HG03108 (cell line): Measurements from ENCODE around the gene SLAMF8.

ENCODE experiments used
- ATAC-seq: cut with Tn5 transposase; IDR thresholded peaks from one replicate; pipeline ENCODE4 v1.9.1; 2021; ENCODE audit warnings: moderate library complexity; ENCODE audit not compliant: unreplicated experiment

Gene SLAMF8

DNA sequence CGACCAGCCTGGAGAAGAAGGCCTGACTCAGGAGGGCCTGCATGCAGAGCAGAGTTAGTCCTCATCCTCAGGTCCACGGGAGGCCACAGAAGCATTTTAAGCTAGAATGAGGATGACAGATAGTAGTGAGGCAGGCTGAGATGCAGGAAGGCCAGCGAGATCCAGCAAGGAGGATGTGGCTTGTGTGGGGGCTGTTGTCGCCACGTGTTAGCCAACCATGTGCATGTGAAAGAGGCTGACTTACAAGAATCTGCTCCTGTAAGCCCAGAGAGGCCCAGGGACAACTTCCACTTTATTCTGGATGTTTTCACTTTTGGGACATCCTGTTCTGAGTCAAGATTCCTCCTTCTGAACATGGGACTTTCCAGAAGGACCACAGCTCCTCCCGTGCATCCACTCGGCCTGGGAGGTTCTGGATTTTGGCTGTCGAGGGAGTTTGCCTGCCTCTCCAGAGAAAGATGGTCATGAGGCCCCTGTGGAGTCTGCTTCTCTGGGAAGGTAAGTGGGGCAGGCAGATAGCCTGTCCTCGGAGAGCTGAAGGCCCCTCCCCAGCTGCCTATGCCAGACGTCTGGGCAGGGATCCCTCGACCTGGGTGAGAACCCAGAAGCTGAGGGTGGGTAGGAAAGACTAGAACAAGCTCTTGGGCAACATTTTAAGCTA is at the start of gene SLAMF8:
TSS of gene SLAMF8 (plus strand) at position 433 of the 661 bp plus-strand sequence. CDS start at position 459, 26 bp downstream.
- no peak for ATAC-seq

DNA sequence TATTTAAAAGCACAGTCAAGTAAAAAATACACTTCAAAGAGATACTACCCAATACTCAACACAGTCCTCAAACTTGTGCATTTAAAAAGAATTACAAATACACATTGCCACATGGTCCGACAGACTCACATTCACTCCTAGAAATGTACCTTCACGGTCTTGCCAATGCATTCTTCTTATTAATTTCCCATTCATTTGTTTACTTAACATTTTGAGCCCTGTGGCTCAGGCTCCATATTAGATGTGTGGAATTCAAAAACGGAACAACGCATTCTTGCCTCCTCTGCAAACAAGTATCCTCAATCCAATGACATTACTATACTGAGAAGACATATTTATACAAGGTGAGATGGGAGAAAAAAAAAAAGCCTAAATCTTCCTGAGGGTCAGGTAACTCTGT is 48.4 kb upstream of the SLAMF8 start:
- no peak for ATAC-seq

DNA sequence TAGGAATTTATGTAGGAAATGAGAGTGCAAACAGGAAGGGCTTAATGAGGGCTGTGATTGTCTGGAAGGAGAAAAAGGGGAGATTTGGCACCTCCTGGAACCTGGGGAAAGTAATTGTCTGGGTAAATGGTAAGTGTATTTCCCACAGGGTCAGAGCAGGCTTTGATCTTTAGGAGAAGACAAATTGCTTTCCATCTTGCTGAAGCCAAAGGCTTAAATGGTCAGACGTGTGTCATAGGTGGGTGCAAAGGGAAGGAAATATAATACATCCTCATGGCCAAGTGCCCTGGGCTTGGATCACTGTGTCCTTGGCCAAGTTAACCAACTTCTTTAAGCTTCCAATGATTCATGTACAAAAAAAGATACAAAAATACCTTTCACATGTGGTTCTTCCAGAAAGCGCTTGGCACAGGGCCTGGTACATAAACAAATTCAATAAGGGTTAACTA is 47.2 kb upstream of the SLAMF8 start:
- ATAC-seq = no peak

DNA sequence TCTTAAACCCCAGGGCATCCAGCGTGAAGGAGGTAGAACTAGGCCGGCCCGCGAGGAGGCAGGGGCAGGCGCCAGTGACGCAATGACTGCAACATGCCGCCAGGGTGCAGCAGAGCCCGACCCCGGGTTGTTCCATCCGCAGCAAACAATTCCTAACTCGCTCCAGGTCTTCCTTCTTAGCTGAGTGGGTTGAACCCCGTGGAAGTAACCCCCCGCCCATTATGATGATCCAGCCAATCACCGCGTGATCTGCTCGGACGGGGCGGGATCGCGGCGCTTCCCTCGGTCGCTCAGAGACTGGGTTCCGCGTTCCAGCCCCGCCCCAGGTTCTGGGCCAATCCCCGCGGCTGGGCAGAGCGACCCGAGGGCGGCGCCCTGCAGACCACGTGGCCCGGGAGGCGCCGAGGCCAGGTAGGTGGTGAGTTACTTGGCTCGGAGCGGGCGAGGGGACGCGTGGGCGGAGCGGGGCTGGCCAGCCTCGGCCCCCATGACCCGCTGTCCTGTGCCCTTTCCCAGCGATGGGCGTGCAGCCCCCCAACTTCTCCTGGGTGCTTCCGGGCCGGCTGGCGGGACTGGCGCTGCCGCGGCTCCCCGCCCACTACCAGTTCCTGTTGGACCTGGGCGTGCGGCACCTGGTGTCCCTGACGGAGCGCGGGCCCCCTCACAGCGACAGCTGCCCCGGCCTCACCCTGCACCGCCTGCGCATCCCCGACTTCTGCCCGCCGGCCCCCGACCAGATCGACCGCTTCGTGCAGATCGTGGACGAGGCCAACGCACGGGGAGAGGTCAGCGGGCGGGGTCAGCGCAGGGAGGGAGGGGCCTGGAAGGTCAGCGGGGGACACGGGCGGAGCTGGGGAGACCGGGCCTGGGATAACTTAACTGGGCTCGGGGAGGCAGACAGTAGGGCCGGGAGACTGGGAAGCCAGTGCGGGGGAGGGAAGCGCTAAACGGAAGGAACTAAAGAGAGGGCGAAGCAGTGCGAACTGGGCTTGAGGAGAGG is 45.8 kb upstream of the SLAMF8 start, which contains the start of gene DUSP23:
TSS of gene DUSP23 (plus strand) at position 380 of the 1,000 bp plus-strand sequence. CDS start at position 519, 139 bp downstream.
- ATAC-seq = peak; percentile 97

DNA sequence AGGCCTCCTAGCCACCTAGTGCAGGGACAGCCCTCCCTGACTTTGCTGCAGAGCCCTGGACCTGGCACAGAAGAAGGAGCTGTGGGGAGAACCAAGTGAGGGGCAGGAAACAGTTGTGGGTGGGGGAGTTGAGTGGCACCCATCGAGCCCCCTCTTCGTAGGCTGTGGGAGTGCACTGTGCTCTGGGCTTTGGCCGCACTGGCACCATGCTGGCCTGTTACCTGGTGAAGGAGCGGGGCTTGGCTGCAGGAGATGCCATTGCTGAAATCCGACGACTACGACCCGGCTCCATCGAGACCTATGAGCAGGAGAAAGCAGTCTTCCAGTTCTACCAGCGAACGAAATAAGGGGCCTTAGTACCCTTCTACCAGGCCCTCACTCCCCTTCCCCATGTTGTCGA is 44.7 kb upstream of the SLAMF8 start:
- ATAC-seq = no peak

DNA sequence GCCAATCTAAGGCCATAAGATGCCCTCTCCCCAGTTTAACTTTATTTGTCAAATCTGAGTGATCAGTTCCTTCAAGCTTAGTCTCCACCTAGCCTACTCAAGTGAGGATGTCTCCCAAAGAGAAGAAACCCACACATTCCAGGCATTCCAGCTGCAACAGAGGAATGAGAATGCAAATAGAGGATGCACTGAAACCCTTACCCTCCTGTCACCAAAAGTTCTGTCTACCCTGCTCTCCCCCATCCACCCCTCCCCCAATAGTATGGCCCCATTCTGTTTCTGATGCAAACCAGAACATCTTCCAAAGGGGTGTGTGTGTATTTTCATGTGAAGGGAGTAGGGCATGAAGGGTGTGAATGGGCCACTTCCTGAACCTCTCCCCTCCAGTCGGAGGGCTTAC is 42.9 kb upstream of the SLAMF8 start:
- no peak for ATAC-seq

DNA sequence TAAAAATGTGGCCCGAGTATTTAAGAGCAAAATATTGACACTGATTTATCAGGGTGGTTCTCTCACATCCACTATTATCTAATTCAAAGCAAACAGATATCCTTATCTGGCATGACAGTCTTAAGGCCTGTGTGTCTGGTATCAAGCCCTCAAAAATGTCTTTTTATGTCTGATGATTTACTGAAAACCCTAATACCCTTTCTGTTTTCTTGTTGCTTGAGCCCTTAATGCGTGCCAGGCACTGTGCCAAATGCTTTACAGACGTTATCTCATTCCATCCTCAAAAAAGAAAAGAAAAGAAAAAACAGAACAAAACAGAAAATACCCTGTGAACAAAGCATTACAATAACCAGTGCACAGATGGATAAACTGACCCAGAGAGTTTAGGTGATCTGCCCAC is 40.2 kb upstream of the SLAMF8 start:
- no peak for ATAC-seq

DNA sequence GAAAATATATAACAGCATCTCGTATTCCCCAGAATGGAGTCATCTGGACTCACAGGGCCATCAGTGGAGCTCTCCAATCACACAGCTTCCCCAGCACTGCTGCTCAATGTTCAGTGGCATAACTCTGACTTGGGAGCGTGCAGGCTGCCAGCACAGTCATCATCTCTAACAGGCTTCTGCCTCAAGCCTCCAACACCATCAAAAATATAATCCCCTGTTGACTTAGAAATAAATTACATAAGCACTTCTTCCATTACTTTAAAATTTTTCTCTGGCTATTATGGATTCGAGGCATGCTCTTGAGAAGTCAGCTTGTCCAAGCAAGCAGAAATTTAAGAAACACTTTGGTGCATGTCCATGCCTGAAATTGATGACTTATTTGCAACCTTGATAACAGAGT is 39.7 kb upstream of the SLAMF8 start:
- ATAC-seq = no peak

DNA sequence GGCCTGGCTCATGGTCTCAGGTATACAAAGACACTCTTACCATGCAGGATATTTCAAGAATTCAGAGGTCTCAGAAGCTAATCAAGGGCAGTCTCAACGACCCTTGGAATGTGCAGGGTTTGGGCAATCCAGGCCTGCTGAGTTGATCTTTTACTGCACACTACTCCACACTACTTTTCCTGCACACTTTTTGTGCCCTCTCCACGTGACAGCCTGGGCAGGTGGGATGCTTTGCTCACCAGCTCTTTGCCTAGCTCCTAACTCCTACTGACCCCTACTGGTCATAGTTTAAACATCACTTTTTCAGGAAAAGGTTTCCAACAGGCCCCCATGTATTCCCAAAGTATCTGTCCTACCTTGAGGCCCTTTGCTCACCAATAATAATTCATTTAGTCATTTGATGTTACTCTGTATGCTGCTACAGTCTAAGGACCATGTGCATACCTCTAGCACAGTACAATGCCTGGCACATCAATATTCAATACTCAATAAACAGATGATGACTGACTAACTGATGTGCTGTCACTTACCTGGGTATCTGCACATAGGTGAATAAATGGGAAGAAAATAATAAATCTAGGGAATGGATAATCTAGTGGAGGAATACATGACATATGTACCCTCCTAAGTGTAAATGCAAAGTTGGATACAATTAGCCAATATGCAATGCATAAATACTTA is 36.3 kb upstream of the SLAMF8 start:
- no peak for ATAC-seq

DNA sequence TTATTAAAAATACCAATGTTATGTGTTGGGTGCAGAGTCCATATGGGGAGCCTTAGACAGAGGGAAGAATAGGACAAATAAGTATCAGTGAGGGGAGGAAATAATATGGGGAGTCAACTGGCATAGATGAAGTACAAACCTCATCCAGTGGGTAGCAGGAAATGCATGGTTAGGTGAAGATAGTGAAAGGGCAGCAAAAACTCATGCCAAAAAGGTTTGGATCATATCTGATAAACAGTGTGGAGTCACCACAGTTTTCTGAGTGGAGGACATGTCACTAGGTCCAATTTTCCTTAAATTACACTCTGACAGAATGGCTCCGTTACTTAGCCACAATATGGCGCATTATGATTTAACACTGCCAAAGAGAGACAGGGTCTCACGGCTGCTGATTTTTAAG is 35.6 kb upstream of the SLAMF8 start:
- ATAC-seq = no peak

DNA sequence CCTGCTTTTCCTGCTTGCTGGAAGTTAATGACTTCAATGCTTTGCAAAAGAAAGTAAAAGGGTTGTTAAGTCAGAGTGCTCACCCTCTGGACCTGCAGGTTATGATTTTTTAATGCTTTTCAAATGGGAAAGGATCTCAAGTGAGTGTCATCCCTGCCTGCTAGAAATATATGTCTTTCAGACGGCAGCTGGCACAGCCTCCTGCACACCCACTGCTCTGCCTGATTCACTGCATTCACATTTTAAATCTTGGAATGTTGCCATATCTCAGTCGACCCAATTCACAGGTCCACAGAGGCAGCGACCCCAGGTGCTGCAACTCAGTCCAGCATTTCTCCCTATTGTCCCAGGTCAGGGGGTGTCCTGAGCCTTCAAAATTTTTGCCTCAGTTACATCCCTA is 35.2 kb upstream of the SLAMF8 start:
- ATAC-seq = no peak

DNA sequence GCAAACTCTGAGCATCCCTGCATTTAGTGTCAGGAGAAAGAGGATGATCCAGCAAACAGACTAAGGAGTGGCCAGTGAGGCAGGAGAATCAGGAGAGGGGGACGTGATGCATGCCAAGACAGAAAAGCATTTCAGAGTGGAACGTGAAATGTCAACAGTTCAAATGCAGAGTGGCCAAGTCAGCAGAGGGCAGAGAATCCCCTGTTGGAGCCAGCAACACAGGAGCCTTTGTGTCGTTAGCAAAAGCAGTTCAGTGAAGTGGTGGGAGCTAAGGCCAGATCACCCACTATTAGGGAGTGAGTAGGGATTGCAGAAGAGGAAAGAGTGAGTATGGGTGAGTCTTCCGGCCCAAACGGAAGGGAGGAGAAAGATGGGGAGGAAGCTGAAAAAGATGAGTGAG is 31.1 kb upstream of the SLAMF8 start:
- no peak for ATAC-seq

DNA sequence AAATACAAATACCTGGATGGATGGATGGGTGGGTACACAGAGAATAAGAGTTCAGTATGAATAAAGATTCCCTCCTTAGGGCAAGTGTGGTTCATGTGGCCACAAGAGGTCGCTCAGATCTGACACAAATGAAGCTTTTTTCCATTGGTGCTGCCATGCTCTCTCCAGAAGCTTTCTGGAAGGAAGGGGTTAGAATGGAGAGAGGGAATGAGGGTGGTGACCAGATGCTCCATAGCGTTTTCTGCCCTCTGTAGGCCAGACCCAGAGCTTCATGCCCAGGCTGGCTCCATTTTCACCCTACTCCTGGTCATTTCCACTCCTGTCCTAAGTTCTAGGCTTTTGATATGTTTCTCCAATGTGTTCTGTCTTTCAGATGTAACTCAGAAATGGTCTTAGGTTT is 27.8 kb upstream of the SLAMF8 start:
- no peak for ATAC-seq

DNA sequence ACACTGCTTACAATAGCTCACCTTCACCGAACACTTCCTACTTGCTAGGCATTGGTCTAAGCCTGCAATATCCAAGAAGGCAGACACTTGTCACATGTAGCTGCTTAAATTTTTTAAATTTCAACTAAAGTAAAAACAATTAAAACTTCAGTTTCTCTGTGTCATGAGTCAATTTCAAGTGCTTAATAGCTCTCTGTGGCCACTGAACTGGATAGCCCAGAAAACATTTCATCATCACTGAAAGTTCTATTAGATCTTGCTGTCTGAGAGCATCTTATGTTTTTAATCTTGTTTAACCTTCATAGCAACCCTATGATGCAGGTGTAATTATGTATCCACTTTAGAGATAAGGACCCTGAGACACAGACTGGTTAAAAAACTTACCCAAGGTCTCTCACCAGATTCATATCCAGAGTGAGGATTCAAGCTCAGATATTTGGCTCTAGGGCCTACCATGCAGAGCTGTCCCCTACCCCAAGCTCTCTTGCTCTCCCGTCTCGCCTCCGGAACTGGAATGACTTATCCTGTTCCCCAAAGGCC is 27.2 kb upstream of the SLAMF8 start:
- ATAC-seq = no peak

DNA sequence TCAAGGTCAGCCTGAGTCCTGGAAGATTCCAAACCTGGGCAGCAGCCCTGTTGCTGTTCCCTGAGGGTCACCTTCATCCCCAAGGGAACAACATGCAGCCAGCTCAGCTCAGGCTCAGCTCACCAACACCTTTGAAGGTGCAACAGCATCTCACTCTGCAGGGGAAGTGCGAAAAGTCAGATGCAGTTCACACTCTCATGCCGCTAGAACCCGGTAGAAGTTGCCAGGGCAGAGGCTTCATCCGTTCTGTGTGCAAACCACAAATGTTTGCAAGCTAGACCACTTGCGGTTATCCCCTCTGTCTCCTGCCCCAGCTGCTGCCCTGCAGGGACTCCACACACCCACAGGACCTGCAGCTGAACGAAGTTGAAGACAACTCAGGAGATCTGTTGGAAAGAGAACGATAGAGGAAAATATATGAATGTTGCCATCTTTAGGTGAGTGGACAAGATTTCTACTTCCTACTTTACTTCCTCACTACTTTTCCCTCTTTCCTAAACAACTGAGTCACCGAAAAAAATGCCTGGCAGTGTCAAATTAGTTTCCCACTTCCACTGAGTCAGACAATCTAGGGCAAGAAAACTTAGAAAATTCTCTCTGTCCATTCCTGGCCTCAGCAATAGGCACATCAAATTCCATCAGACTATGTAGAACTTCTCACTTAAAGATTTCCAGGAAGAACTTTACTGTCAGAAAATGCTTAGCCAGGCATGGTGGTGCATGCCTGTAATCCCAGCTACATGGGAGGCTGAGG is 26.3 kb upstream of the SLAMF8 start:
- ATAC-seq = no peak

DNA sequence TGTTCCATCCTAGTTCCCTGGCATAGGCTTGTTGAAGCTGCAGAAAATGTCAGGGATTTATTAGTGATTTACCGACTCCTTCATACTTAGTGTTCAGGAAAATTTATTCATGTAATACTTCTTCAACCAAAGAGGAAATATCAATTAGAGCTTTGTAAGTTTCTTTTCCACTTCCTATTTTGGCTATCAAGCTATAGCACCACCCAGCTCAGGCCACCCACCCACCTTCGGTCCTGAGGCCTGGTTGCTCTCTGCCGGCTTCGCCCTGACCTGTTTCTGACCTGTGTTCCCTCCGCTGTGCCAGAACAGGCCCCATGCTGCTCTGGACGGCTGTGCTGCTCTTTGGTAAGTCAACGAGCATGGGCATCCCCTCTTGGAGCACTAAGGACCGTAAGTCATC is 24.6 kb upstream of the SLAMF8 start, which contains the start of gene FCRL6:
TSS of gene FCRL6 (plus strand) at position 250 of the 400 bp plus-strand sequence. CDS start at position 315, 65 bp downstream.
- ATAC-seq = no peak

DNA sequence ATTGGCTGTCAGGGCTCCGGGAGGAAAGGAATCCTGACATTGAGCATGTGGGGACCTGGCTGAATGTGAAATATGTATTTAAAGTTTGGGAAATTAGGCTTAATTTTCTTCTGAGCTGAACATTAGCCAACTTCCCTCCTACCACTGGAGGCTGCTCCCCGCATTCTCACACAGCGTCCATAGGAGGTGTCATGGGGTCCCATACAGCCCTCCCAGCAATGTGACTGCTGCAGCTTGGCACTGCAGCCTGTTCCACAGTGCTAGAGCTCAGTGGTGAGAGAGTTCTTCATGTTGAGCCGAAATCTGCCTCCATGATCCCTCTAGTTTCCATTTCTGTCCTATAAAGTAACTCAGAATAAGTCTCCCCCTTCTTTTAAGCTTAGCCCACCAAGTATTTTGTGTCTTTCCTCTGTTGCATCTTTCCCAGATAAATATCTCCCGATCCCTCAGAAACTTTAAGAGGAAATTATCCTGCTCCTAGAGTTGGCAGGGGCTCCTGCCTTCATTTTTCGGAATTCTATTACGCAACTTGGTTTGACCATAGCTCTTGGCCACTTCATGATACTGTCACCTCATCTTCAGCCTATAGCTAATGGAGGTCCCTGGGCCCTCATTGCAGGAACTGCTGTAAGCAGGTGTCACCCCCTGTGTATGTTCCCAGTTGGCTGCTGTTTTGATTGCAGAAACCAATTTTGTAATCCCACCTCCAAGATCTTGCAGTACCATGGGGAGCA is 22.6 kb upstream of the SLAMF8 start:
- ATAC-seq = no peak

DNA sequence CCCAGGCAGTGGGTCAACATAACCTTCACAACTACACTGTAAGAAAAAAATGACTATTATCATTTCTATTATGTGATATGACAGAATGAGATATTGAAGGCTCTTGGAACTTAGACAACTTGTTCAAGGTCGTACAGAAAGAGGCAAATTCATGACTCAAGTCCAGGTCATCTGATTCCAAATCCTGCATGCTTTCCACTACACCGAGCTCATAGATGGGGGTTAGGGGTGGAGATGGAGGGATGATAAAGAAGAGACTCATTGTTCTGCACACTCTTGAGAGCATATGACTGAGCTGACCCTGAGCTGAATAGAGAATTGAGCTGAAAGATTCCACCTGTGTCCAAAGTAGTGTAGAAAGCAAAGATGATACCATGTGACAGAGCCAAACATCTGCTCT is 21.7 kb upstream of the SLAMF8 start:
- no peak for ATAC-seq

DNA sequence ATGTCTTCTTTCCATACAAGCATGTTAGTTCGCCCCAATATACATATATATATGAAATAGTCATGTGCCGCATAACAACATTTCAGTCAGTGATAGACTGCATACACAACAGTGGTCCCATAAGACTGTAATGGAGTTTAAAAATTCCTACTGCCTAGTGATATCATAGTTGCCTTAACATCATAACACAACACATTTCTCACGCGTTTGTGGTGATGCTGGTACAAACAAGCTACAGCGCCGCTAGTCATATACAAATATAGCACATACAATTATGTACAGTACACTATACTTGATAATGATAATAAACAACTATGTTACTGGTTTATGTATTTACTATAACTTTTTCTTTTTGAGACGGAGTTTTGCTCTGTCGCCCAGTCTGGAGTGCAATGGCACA is 10.7 kb upstream of the SLAMF8 start:
- no peak for ATAC-seq
